OCI-LY1 (cell line): Measurements from ENCODE around the gene AZU1.
"Not testable (repeated sequence)": the region's sequence is repeated elsewhere in the genome, so short reads cannot be mapped to it uniquely, and the experiment has no call there.

ENCODE experiments used
- H2AFZ ChIP-seq: fragments of 200-600 bp; sonication (generic), shearing (Covaris generic); 2 replicates; pipeline ENCODE4 v1.6.0; 2014; ENCODE audit warnings: antibody characterized with exemption, mild to moderate bottlenecking, low read length
- H3F3A ChIP-seq: fragments of 200-600 bp; sonication (generic), shearing (Covaris generic); 2 replicates; pipeline ENCODE4 v1.6.0; 2014; ENCODE audit warnings: mild to moderate bottlenecking, antibody characterized with exemption, low read length, moderate library complexity; ENCODE audit not compliant: insufficient read depth
- H3K27ac ChIP-seq: fragments of 200-600 bp; sonication (generic); 2 replicates; pipeline ENCODE4 v1.5.1; 2014; ENCODE audit warnings: low read length, mixed run types, mild to moderate bottlenecking, low read depth; ENCODE audit not compliant: poor library complexity, severe bottlenecking
- H3K27me3 ChIP-seq: fragments of 200-600 bp; sonication (generic); 2 replicates; pipeline ENCODE4 v1.6.0; 2014; ENCODE audit warnings: antibody characterized with exemption, mild to moderate bottlenecking, low read length, moderate library complexity; ENCODE audit not compliant: insufficient read depth
- H3K36me3 ChIP-seq: fragments of 200-600 bp; sonication (generic); 2 replicates; pipeline ENCODE4 v1.6.1; 2014; ENCODE audit warnings: mild to moderate bottlenecking, antibody characterized with exemption, low read length, moderate library complexity, mixed read lengths; ENCODE audit not compliant: insufficient read depth
- H3K4me1 ChIP-seq: fragments of 200-600 bp; sonication (generic); 2 replicates; pipeline ENCODE4 v1.5.1; 2014; ENCODE audit warnings: mild to moderate bottlenecking, low read length, moderate library complexity; ENCODE audit not compliant: insufficient read depth, severe bottlenecking
- H3K4me2 ChIP-seq: fragments of 200-600 bp; sonication (generic), shearing (Covaris generic); 2 replicates; pipeline ENCODE4 v1.6.1; 2014; ENCODE audit warnings: low read length
- H3K4me3 ChIP-seq: fragments of 200-600 bp; sonication (generic); 2 replicates; pipeline ENCODE4 v1.5.1; 2014; ENCODE audit warnings: low read length, low read depth, mild to moderate bottlenecking, mixed read lengths; ENCODE audit not compliant: poor library complexity, severe bottlenecking
- H3K79me2 ChIP-seq: fragments of 200-600 bp; shearing (Covaris generic); 2 replicates; pipeline ENCODE4 v1.6.1; 2016; ENCODE audit warnings: mixed run types, low read length, mixed read lengths; ENCODE audit not compliant: insufficient read depth
- H3K9ac ChIP-seq: fragments of 200-600 bp; sonication (generic), shearing (Covaris generic); 2 replicates; pipeline ENCODE4 v1.6.1; 2014; ENCODE audit warnings: mild to moderate bottlenecking, low read length, mixed read lengths
- H3K9me2 ChIP-seq: fragments of 200-600 bp; sonication (generic), shearing (Covaris generic); 2 replicates; pipeline ENCODE4 v1.6.1; 2014; ENCODE audit warnings: low read depth, mild to moderate bottlenecking, low read length, mixed read lengths
- H3K9me3 ChIP-seq: fragments of 200-600 bp; shearing (Covaris generic); 2 replicates; pipeline ENCODE4 v1.6.1; 2014; ENCODE audit warnings: low read length, mixed read lengths
- H4K20me1 ChIP-seq: fragments of 200-600 bp; sonication (generic), shearing (Covaris generic); 2 replicates; pipeline ENCODE4 v1.6.0; 2016; ENCODE audit warnings: mild to moderate bottlenecking, low read length; ENCODE audit not compliant: insufficient read depth
- CTCF ChIP-seq: fragments of 200-600 bp; sonication (generic), shearing (Covaris generic); IDR thresholded peaks from 2 replicates; pipeline ENCODE4 v1.5.1; 2017; ENCODE audit warnings: mild to moderate bottlenecking, antibody characterized with exemption, low read length, moderate library complexity, mixed read lengths
- EZH2 ChIP-seq: fragments of 200-600 bp; sonication (generic), shearing (Covaris generic); IDR thresholded peaks from 2 replicates; pipeline ENCODE4 v1.8.0; 2017; ENCODE audit warnings: borderline replicate concordance, mixed run types, mild to moderate bottlenecking, antibody characterized with exemption, low read length, moderate library complexity, mixed read lengths

The AZU1 gene

DNA sequence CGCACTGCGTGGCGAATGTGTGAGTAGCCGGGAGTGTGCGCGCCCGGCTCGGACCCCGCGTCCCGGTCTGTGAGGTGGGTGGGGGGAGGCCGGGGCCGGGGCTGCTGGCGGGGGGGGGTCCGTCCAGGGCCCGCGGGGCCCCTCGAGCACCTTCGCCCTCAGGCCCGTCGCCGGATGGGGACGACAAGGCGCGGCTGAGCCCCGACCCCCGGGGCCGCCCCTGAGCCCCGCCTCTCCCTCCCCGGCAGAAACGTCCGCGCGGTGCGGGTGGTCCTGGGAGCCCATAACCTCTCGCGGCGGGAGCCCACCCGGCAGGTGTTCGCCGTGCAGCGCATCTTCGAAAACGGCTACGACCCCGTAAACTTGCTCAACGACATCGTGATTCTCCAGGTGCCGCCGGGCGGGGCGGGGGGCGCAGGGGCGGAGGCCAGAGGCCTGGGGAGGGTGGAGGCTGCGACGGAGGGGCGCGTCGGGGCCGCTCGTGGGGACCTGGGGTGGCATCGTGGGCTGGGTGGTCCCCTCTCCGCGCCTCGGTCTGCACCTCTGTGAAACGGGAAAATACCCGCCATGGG lies 25.5 kb downstream of the AZU1 start:
- H4K20me1 ChIP-seq = no peaks in the 10 kb centered on the region
- H3K9me3 ChIP-seq = no peaks in the 10 kb centered on the region
- no peak overlapping the region for H3K4me3 ChIP-seq
- no peak overlapping the region for H2AFZ ChIP-seq
- TF ChIP-seq EZH2 (no peak), CTCF (no peak)
- H3K27me3 ChIP-seq = no peaks in the 10 kb centered on the region; the same call in 1 of the 2 replicates
- H3K4me2 ChIP-seq = no peak overlapping the region
- no peak overlapping the region for H3K9ac ChIP-seq
- H3K4me1 ChIP-seq = no peaks in the 10 kb centered on the region
- H3K79me2 ChIP-seq = no peaks in the 10 kb centered on the region
- no peaks in the 10 kb centered on the region for H3K9me2 ChIP-seq
- no peak overlapping the region for H3K27ac ChIP-seq
- H3F3A ChIP-seq = no peaks in the 10 kb centered on the region
- no peaks in the 10 kb centered on the region for H3K36me3 ChIP-seq

DNA sequence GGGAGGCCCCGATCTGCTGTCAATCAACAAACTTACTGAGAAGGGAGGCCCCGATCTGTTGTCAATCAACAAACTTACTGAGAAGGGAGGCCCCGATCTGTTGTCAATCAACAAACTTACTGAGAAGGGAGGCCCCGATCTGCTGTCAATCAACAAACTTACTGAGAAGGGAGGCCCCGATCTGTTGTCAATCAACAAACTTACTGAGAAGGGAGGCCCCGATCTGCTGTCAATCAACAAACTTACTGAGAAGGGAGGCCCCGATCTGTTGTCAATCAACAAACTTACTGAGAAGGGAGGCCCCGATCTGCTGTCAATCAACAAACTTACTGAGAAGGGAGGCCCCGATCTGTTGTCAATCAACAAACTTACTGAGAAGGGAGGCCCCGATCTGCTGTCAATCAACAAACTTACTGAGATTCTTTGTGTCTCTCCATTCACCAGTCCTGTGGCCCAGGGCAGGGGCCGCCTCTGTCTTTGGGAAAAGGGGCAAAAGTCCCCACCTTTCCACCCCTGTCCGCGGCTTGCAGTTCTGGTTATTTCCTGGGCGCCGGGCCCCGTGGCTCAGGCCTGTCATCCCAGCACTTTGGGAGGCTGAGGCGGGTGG lies 26.1 kb downstream of the AZU1 start:
- H2AFZ ChIP-seq, H3K79me2 ChIP-seq, H3K4me1 ChIP-seq, H3F3A ChIP-seq, H3K4me2 ChIP-seq, H3K36me3 ChIP-seq, H4K20me1 ChIP-seq, H3K9me2 ChIP-seq, H3K9me3 ChIP-seq, H3K9ac ChIP-seq, H3K27me3 ChIP-seq, H3K4me3 ChIP-seq, H3K27ac ChIP-seq: not testable (repeated sequence)

DNA sequence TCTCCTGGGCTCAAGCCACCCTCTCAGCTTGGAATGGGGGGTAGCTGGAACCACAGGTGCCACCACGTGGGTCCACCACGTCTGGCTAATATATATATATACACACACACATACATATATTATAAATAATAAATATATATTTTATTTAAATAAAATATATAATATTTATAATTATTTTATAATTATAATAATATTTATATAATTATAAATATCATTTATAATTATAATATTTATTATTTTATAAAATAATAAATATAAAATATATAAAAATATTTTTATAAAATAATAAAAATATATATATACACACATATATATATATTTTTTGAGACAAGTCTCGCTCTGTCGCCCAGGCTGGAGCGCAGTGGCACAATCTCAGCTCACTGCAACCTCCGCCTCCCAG lies 26.9 kb downstream of the AZU1 start:
- no peak overlapping the region for H3K9ac ChIP-seq
- no peak overlapping the region for H2AFZ ChIP-seq
- no peaks in the 10 kb centered on the region for H3K9me3 ChIP-seq
- H3K27ac ChIP-seq = no peak overlapping the region
- H3K36me3 ChIP-seq = no peaks in the 10 kb centered on the region
- no peaks in the 10 kb centered on the region; the same call in 1 of the 2 replicates for H3K27me3 ChIP-seq
- no peaks in the 10 kb centered on the region for H4K20me1 ChIP-seq
- no peaks in the 10 kb centered on the region for H3K4me1 ChIP-seq
- no peaks in the 10 kb centered on the region for H3K9me2 ChIP-seq
- H3K4me3 ChIP-seq = no peak overlapping the region
- H3F3A ChIP-seq = no peaks in the 10 kb centered on the region
- H3K79me2 ChIP-seq = no peaks in the 10 kb centered on the region
- H3K4me2 ChIP-seq = no peak overlapping the region
- TF ChIP-seq EZH2 = no peak
- TF ChIP-seq CTCF = no peak

GRCh38 chr19:855142-855541 lies 27.5 kb downstream of the AZU1 start:
- H2AFZ ChIP-seq = no peak overlapping the region
- no peaks in the 10 kb centered on the region for H3K9me2 ChIP-seq
- H3K27me3 ChIP-seq = no peaks in the 10 kb centered on the region; the same call in 1 of the 2 replicates
- H3K4me1 ChIP-seq = no peaks in the 10 kb centered on the region
- H3K27ac ChIP-seq = no peak overlapping the region
- no peaks in the 10 kb centered on the region for H3K79me2 ChIP-seq
- H3K36me3 ChIP-seq = no peaks in the 10 kb centered on the region
- TF ChIP-seq CTCF = no peak
- no peak for TF ChIP-seq EZH2
- no peak overlapping the region for H3K4me3 ChIP-seq
- no peak overlapping the region for H3K4me2 ChIP-seq
- H4K20me1 ChIP-seq = no peaks in the 10 kb centered on the region
- H3F3A ChIP-seq = no peaks in the 10 kb centered on the region
- no peaks in the 10 kb centered on the region for H3K9me3 ChIP-seq
- no peak overlapping the region for H3K9ac ChIP-seq
